K562 treated with DMSO at 1 percent for 48 hours (cell line): Measurements from ENCODE around the gene SLC39A13. TPM values are rescaled to one million over a fixed set of nuclear protein-coding genes. Genes with fewer than 3 reads are reported as not detected.

Source experiments
- total RNA-seq: library from RNA; unstranded; fragments of 300-600 nt; gene quantifications from 2 replicates; pipeline ENCODE4 v1.2.3, GENCODE V29; 2022; ENCODE audit warnings: low replicate concordance; ENCODE audit errors: extremely low read depth

The SLC39A13 gene
- not detected in 2 replicates for total RNA-seq

DNA sequence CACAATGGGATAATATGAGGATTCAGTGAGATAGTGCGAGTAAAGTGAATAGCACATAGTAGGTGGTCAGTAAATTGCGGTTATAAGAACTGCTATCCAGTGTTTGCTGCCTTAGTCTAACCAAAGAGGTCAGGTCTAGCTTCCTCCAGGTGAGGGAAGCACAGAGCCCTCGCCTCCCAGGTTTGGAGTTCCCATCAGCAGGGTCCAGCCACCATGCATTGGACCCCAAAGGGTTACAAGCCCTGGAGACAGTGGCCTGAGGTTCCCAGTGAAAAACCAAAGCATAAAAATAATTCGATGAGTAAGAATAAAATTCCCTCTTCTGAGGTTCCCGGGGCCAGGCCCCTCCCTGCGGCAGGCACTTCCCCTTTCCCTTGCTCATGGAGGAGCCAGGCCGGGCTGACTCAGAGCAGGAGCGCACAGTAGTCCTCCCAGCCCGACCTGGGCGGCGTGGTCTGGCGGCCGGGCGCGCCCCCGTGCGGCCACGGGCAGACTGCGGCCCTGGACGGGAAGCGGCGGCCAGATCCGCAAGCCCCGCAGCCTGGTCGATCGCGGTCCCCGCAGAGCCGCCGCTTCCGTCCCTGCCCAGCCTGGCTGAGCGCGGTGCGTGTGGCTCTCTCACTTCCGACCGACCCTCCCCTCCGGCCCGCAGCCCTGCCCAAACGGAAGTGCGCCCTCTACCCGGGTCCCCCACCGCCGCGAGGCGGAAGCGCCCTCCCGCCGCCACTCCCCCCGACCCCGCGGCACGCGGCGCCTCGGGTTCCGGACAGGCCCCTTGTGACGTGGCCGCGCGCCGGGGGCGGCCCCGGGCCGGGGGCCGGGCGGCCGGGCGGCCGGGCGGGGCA lies at the start of gene SLC39A13:
SLC39A13 (plus strand) TSS at position 845 of the 845 bp plus-strand sequence. CDS start 1,505 bp downstream, outside the sequence.

DNA sequence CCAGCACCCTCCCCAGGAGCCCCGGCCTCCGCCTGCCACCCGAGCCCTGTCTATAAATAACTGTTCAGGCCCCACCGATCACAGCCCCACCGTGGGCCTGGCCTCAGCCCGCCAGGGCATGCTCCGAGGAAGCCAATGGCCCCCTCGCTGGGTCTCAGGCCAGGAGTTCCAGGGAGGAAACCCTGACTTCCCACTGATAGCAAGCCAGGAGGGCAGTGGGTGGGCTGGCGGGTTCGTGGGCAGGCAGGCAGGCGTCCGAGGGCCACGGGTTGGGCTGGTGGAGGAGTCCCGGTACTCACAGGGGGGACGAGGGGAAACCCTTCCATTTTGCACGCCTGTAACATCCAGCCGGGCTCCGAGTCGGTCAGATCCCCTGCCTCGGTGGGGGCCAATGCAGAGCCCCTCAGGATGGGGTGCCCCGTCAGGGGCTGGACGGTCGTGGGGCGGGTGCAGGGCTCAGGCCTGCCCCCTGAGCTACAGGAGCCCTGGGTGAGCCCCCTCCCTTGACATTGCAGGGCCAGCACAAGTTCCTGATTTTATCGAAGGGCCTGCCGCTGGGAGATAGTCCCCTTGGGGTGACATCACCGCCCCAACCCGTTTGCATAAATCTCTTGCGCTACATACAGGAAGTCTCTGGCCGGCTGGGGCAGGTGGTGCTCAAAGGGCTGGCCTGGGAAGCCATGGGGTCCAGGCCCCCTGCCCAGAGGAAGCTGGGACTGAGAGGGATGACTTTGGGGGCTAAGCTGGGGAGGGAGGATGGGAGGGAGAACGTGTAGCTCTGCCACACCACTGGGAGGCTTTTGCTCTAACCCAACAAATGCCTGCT lies 30.2 kb upstream of the SLC39A13 start, which contains the start of gene SPI1:
SPI1 (minus strand) TSS at position 538 of the 826 bp plus-strand sequence; CDS start at position 344, 194 bp downstream.

DNA sequence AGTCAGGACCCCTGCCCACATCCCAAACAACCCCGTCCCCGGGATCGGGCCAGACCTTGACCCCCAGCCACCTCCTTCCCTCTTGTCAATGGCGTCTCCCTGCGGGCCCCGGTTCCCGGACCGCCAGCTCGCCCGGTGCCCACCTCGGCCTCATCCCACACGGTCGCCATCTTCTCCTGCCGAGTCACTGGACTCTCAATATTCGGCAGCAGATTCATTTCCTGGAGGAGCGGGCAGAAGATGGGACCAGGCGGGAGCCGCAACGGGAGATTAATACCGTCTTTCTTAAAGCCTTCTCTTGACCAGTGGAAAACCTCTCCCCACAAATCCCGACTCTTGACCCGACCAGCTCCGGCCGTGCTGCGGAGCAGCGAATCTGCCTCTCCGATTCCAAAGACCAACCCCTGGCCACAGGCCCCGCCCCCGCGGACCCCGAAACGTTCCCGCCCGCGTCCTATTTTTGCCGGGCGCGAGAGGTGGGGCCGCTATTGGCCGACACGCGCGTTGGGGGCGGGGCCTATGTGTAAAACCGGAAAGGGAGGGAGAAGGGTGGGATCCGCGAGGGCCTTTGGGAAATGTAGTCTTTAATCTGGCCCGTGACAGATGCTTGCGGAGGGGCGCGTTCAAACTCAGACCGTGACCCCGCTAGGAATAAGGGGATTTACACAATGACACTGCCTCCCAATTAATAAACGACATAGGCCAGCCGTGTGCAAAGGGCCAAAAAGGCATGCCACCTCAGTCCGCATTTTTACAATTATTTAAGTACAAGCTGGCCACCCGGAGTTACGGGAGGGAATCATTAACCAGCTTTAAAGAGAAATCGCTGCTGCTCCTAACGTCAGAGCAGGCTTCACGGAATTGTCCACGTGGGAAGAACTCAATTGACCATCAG lies 17.9 kb downstream of the SLC39A13 start, which contains the start of gene PSMC3:
PSMC3 (minus strand) TSS at position 378 of the 895 bp plus-strand sequence; CDS start at position 218, 160 bp downstream.

DNA sequence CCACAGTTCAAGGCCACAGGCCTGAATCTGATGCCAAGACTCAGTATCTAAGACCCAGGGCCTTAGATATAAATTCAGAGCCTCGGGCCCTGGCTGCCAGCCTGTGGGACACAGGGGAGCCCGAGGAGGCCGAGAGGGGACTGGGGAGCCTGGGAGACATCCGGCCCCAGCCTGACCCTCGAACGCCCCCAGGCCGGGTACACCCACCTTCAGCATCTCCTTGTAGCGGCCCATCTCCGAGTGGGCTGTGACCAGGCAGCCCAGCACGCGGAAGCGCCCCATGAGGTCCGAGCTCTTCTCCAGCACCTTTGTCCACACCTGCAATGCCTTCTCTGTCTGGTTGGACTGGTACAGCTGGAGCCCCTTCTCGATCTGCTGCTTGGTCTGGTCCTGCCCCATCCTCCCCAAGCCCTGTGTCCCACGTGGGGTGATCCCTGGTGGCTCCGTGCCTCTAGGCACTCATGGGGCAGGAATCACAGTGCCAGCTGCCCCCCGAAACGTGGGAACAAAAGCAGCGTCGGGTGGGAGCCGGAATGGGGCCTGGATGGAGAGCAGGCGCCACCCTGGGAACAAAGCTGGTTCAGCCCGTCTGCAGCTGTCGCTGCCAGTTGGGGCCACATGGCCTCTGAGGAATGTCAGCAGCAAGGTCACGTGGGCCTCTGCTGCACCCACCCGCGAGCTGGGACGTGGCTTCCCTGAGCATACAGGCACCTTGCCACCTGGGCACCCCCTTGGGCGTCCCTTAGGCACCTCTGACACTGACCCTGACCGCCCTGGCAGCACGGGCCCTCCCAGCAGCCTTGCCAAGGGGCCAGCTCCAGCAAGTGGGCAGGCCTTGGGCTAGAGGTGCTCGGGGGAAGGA lies 40.4 kb downstream of the SLC39A13 start, which contains the start of gene RAPSN:
RAPSN (minus strand) TSS at position 571 of the 862 bp plus-strand sequence; CDS start at position 399, 172 bp downstream.

Other genes starting within 250 kb of the SLC39A13 start
- 766 TPM in 1 of 2 replicates, not detected in the other for gene ARFGAP2, start 231.7 kb upstream of the SLC39A13 start, total RNA-seq
- gene PACSIN3, start 222.2 kb upstream of the SLC39A13 start, total RNA-seq = not detected in 2 replicates
- not detected in 2 replicates for gene DDB2, start 193.6 kb upstream of the SLC39A13 start, total RNA-seq
- not detected in 2 replicates for gene ACP2, start 159.8 kb upstream of the SLC39A13 start, total RNA-seq
- not detected in 2 replicates for gene NR1H3, start 150.6 kb upstream of the SLC39A13 start, total RNA-seq
- gene MADD, start 138.5 kb upstream of the SLC39A13 start, total RNA-seq = not detected in 2 replicates
- not detected in 2 replicates for gene MYBPC3, start 55.9 kb upstream of the SLC39A13 start, total RNA-seq
- gene SPI1, start 30.0 kb upstream of the SLC39A13 start, total RNA-seq = not detected in 2 replicates
- gene PSMC3, start 17.8 kb downstream of the SLC39A13 start, total RNA-seq = not detected in 2 replicates
- not detected in 2 replicates for gene RAPSN, start 40.5 kb downstream of the SLC39A13 start, total RNA-seq
- gene CELF1, start 144.5 kb downstream of the SLC39A13 start, total RNA-seq = not detected in 2 replicates
- not detected in 2 replicates for gene PTPMT1, start 157.0 kb downstream of the SLC39A13 start, total RNA-seq
- not detected in 2 replicates for gene KBTBD4, start 170.4 kb downstream of the SLC39A13 start, total RNA-seq
- gene NDUFS3, start 170.5 kb downstream of the SLC39A13 start, total RNA-seq = not detected in 2 replicates
- gene FAM180B, start 178.1 kb downstream of the SLC39A13 start, total RNA-seq = not detected in 2 replicates
- not detected in 2 replicates for gene C1QTNF4, start 185.8 kb downstream of the SLC39A13 start, total RNA-seq
- not detected in 2 replicates for gene MTCH2, start 234.0 kb downstream of the SLC39A13 start, total RNA-seq